Measurements from ENCODE around the gene TSTD2. TPM values are rescaled to one million over a fixed set of nuclear protein-coding genes. Genes with fewer than 3 reads are reported as not detected.
"Not testable (repeated sequence)": the region's sequence is repeated elsewhere in the genome, so short reads cannot be mapped to it uniquely, and the experiment has no call there.

Gene TSTD2
- total RNA-seq, 1 donor from 2014 or later: 18.6 TPM

DNA sequence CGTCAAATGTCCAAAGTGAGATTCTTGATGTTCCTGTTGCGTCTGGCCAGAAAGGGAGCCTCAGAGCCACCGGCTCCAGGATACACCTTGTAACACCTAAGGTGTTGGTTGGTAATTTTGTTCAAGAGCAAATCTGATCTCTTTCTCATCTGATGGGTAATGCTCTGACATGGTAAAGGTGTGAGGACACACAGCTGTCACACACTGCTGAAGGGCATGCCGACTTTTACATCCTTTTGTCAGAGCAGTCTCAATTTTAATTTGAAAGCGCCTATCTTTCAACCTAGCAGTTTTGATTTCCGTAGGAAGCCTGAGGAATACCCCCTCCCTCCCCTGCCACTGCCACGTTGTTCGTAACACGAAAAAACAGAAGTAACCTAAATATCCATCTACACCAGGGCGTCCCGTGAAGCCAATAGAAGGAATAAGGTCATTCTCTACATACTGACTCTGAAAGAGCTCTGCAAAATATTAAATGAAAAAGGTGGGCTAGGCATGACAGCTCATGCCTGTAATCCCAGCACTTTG is 57.4 kb downstream of the TSTD2 start:
- intact Hi-C loops (cut with DNase I): no loop called here
- no peak for ATAC-seq

DNA sequence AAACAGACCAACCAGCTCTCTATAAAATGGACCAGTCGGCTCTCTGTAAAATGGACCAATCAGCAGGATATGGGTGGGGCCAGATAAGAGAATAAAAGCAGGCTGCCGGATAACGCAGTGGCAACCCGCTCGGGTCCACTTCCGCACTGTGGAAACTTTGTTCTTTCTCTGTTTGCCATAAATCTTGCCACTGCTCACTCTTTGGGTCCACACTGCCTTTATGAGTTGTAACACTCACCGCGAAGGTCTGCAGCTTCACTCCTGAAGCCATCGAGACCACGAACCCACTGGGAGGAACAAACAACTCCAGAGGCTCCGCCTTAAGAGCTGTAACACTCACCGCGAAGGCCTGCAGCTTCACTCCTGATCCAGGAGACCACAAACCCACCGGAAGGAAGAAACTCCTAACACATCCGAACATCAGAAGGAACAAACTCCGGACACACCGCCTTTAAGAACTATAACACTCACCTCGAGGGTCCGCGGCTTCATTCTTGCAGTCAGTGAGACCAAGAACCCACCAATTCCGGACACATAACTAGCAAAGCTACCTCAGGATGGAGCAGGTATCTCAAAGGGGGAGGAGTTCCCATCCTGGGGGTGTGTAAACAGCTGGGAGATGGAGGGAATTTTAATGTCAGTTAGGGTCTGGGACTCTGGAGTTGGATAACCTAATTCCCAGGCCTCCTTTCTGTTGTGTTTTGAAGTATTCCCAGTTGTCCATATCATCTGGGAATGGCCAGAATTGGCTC is 58.1 kb downstream of the TSTD2 start:
- H3K36me3 ChIP-seq; H3K27me3 ChIP-seq (ENCODE audit: low read depth); intact Hi-C loops (cut with DNase I); ATAC-seq; DNase-seq; H3K9me3 ChIP-seq; H3K27ac ChIP-seq; H3K4me1 ChIP-seq: not testable (repeated sequence)
- peak overlapping the region; percentile 39 for H3K4me3 ChIP-seq

More for the DNA sequence above, 57.4 kb downstream of the TSTD2 start:
- Histone ChIP-seq H3K36me3 (no peaks in the 10 kb centered on the region), H3K4me1 (no peaks in the 10 kb centered on the region), H3K27me3 (ENCODE audit: low read depth) (no peaks in the 10 kb centered on the region), H3K9me3 (no peaks in the 10 kb centered on the region), H3K4me3 (peak overlapping the region; percentile 39), H3K27ac (no peak overlapping the region)
- no peak for DNase-seq
- no peak for TF ChIP-seq CTCF (IDR thresholded peaks at IDR 0.05)

- H3K4me1 ChIP-seq; H3K9me3 ChIP-seq; H3K27ac ChIP-seq; H3K4me3 ChIP-seq; DNase-seq; ATAC-seq; H3K27me3 ChIP-seq (ENCODE audit: low read depth); H3K36me3 ChIP-seq; intact Hi-C loops (cut with DNase I): not testable (repeated sequence)
Measured at GRCh38 chr9:97574101-97574571, 59.0 kb downstream of the TSTD2 start.

DNA sequence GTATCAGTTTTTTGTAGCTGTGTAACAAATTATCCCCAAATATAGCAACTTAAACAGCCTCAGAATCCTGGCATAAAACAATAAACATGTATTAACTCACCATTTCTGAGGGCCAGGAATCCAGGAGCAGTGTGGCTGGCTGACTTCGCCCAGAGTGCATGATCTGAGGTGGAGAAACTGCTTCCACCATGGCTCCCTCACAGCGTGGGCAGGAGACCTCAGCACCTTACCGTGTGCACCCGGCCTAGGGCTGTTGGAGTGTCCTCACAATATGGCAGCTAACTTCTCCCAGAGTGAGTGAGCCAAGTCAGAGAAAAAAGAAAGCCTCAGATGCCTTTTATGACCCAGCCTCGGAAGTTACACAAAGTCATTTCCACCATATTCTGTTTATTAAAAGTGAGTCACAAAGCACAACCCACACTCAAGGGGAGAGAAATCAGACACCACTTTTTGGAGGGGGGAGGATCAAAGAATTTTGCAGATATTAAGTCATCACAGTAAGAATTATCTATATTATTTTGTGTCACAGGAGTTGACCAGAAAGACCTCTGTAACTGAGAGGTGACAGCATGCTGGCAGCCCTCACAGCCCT is 59.6 kb downstream of the TSTD2 start:
- Histone ChIP-seq H3K27me3 (ENCODE audit: low read depth) (no peaks in the 10 kb centered on the region), H3K36me3 (peaks cover 8% of the 10 kb centered on the region), H3K4me1 (no peaks in the 10 kb centered on the region), H3K4me3 (no peak overlapping the region), H3K27ac (no peak overlapping the region), H3K9me3 (no peaks in the 10 kb centered on the region)
- DNase-seq: no peak
- no peak for ATAC-seq
- intact Hi-C loops (cut with DNase I): no loop called here
- no peak for TF ChIP-seq CTCF (IDR thresholded peaks at IDR 0.05)

DNA sequence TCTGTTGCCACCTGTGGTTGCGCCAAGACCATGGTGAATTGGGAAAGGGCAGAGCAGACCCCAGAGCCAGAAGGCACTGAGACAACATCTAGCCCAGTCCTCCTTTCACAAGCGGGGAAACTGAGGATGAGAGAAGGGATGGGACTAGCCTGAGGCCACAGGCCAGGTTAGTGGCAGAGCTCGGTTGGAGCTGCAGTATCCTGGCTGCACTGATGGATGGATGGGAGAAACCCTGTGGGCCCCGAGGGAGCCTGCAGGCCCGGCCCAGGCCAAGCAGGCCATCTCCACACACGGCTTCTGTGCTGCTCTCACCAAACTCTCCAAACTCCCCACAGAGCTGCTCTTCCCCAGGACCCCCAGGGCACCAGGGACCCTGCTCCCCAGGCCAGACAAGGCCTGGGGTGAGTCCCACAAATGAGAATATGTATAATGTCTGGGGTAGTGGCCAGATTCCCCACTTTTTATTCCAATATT is 60.2 kb downstream of the TSTD2 start:
- TF ChIP-seq CTCF (IDR thresholded peaks at IDR 0.05): no peak
- Histone ChIP-seq H3K27ac (no peak overlapping the region), H3K4me3 (no peak overlapping the region), H3K36me3 (peaks cover 8% of the 10 kb centered on the region), H3K9me3 (no peaks in the 10 kb centered on the region), H3K4me1 (no peaks in the 10 kb centered on the region), H3K27me3 (ENCODE audit: low read depth) (no peaks in the 10 kb centered on the region)
- intact Hi-C loops (cut with DNase I): no loop called here
- no peak for ATAC-seq
- no peak for DNase-seq

GRCh38 chr9:97572196-97572891 is 60.8 kb downstream of the TSTD2 start:
- no peak for DNase-seq
- H3K4me1 ChIP-seq: no peaks in the 10 kb centered on the region
- H3K9me3 ChIP-seq: no peaks in the 10 kb centered on the region
- no peak for TF ChIP-seq CTCF (IDR thresholded peaks at IDR 0.05)
- H3K36me3 ChIP-seq: peaks cover 8% of the 10 kb centered on the region
- no peak for ATAC-seq
- H3K4me3 ChIP-seq: no peak overlapping the region
- intact Hi-C loops (cut with DNase I): no loop called here
- no peaks in the 10 kb centered on the region for H3K27me3 ChIP-seq (ENCODE audit: low read depth)
- no peak overlapping the region for H3K27ac ChIP-seq
